Breast epithelium (tissue), 4 donors: ENCODE measurements around the gene MAK. TPM values are rescaled to one million over a fixed set of nuclear protein-coding genes. Genes with fewer than 3 reads are reported as not detected.
A peak's percentile ranks its signal among the peaks of the same experiment; 100 is the strongest.
"Not testable (repeated sequence)": the region's sequence is repeated elsewhere in the genome, so short reads cannot be mapped to it uniquely, and the experiment has no call there.

Experiments
- DNase-seq, 2 donors: peaks; one replicate each; pipeline ENCODE4 v3.0.0-alpha.2; 2019; ENCODE audit warnings: low spot score in 2 of 2
- H3K27ac ChIP-seq, 2 donors: fragments of 200-600 bp; sonication (generic) in 1 of 2; one replicate each; pipeline ENCODE4 v1.5.1; 2016 to 2019; ENCODE audit warnings: mild to moderate bottlenecking in 1 of 2
- H3K27me3 ChIP-seq, 2 donors: fragments of 200-600 bp; sonication (generic) in 1 of 2; one replicate each; pipeline versions ENCODE4 v1.5.1 to v1.6.0; 2017 to 2019; ENCODE audit warnings: control low read depth in 1 of 2, mild to moderate bottlenecking in 1 of 2
- H3K36me3 ChIP-seq: fragments of 200-600 bp; one replicate; pipeline ENCODE4 v1.5.1; 2019
- H3K4me1 ChIP-seq, 2 donors: fragments of 200-600 bp; sonication (generic); one replicate each; pipeline ENCODE4 v1.5.1; 2016 to 2019; ENCODE audit warnings: control low read depth in 1 of 2
- H3K4me3 ChIP-seq, 3 donors: fragments of 200-600 bp; sonication (generic); 1 replicate in 2 of 3; 2 replicates in 1 of 3; pipeline ENCODE4 v1.5.1; 2016 to 2019; ENCODE audit warnings: mild to moderate bottlenecking in 3 of 3, moderate library complexity in 2 of 3
- H3K9me3 ChIP-seq, 2 donors: fragments of 200-600 bp; sonication (generic) in 1 of 2; one replicate each; pipeline ENCODE4 v1.5.1; 2016 to 2019; ENCODE audit warnings: control low read depth in 1 of 2
- POLR2A ChIP-seq: fragments of 450-650 bp; IDR thresholded peaks from one replicate; pipeline ENCODE4 v1.6.1; 2016; ENCODE audit warnings: antibody characterized with exemption, mild to moderate bottlenecking, moderate library complexity
- POLR2AphosphoS5 ChIP-seq, 3 donors: sonication (generic); formaldehyde crosslinking; IDR thresholded peaks; one replicate each; pipeline ENCODE4 v1.6.1; 2017; ENCODE audit warnings: antibody characterized with exemption in 3 of 3
- intact Hi-C: fragments of 100-400 bp; cut with DNase I; formaldehyde crosslinking; loops from one replicate; pipeline ENCODE4 v1.15.1; 2023; ENCODE audit warnings: low total_unique reads
- total RNA-seq, 3 donors: library from RNA; depleted of rRNA; stranded (reverse); fragments of >200 nt; gene quantifications; one replicate each; pipeline ENCODE4 v1.1.0, GENCODE V29; 2016
- TF ChIP-seq, protein P1 (sequence below), 3 donors: fragments of 450-650 bp; IDR thresholded peaks; one replicate each; pipeline ENCODE4 v1.5.1; 2016 to 2017; ENCODE audit warnings: antibody characterized with exemption in 3 of 3, mild to moderate bottlenecking in 3 of 3, moderate library complexity in 3 of 3

MAK gene
- total RNA-seq, 3 donors from 2014 or later = 0.16 to 0.98 (median 0.59) TPM

DNA sequence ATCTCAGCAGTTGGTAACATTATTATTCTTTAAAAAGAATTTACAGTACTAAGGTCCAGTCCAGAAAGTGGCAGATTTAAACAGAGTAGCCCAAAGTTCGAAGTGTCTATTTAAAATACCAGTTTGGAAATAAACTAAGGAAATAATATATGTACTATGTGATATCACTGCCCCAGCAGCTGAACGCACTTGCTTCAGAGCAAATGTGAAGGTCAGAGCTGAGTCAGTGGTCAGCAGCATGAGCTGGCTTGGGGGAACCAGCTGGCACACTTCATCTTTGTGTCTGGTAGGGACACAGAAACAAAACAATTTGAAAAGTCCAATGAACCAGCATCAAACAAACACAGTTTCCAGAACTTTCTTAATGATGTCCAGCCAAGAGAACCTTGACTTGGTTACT lies 75.3 kb downstream of the MAK start:
- Histone ChIP-seq H3K27ac (no peak overlapping the region), H3K9me3 (no peaks in the 10 kb centered on the region), H3K4me3 (no peak overlapping the region), H3K36me3 (no peaks in the 10 kb centered on the region), H3K4me1 (no peaks in the 10 kb centered on the region), H3K27me3 (no peaks in the 10 kb centered on the region)
- DNase-seq = no peak
- TF ChIP-seq, protein P1, sequence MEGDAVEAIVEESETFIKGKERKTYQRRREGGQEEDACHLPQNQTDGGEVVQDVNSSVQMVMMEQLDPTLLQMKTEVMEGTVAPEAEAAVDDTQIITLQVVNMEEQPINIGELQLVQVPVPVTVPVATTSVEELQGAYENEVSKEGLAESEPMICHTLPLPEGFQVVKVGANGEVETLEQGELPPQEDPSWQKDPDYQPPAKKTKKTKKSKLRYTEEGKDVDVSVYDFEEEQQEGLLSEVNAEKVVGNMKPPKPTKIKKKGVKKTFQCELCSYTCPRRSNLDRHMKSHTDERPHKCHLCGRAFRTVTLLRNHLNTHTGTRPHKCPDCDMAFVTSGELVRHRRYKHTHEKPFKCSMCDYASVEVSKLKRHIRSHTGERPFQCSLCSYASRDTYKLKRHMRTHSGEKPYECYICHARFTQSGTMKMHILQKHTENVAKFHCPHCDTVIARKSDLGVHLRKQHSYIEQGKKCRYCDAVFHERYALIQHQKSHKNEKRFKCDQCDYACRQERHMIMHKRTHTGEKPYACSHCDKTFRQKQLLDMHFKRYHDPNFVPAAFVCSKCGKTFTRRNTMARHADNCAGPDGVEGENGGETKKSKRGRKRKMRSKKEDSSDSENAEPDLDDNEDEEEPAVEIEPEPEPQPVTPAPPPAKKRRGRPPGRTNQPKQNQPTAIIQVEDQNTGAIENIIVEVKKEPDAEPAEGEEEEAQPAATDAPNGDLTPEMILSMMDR (IDR thresholded peaks at IDR 0.05) = no peak
- no peak for TF ChIP-seq POLR2AphosphoS5 (IDR thresholded peaks at IDR 0.05)
- TF ChIP-seq POLR2A = no peak
- intact Hi-C loops = no loop called here

DNA sequence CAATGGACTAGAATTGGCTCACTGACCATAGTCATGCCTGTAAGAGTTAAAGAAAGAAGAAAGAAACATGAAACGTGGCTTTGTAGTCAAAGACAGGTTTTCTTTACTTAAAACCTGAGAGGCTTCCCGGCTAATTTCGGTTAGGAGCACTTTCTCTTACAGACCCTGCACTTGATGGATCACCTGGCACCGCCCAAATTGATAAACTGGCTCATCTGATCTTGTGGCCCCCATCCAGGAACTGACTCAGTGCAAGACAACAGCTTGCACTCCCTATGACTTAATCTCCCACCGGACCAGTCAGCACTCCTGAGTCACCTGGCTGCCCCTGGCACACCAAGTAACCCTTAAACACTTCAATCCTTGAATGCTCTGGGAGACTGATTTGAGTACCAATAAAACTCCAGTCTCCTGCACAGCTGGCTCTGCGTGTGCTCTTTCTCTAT lies 78.4 kb downstream of the MAK start:
- Histone ChIP-seq H3K4me1 (no peaks in the 10 kb centered on the region), H3K27ac (no peak overlapping the region), H3K9me3 (no peaks in the 10 kb centered on the region), H3K36me3 (no peaks in the 10 kb centered on the region), H3K27me3 (no peaks in the 10 kb centered on the region), H3K4me3 (no peak overlapping the region)
- intact Hi-C loops = no loop called here
- TF ChIP-seq POLR2AphosphoS5 (IDR thresholded peaks at IDR 0.05) (no peak), POLR2A (no peak)
- TF ChIP-seq, protein P1 (IDR thresholded peaks at IDR 0.05) = no peak
- DNase-seq = no peak

DNA sequence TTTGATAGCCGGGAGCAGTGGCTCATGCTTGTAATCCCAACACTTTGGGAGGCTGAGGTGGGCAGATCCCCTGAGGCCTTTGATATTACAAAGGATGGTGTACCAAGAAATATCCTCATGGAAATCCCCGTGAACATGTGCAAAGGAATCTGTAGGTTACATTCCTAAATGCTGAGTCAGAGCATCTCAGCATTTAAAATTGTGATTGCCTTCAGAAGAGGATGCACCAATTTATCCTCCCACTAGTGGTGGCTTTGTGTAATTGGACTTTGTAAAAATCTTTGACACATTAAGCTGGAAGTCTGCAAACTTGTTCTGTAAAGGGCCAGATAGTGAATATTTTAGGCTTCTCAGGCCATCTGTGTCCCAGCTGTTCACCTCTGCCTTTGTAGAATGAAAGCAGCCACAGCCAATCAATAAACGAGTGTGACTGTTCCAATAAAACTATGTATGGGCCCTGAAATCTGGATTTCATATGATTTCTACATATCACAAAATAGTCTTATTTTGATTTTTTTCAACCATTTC lies 79.0 kb downstream of the MAK start:
- no peak for DNase-seq
- no peak overlapping the region for H3K4me3 ChIP-seq
- no peak overlapping the region for H3K27ac ChIP-seq
- H3K4me1 ChIP-seq = no peaks in the 10 kb centered on the region
- H3K36me3 ChIP-seq = no peaks in the 10 kb centered on the region
- no peak for TF ChIP-seq POLR2A
- TF ChIP-seq, protein P1 (IDR thresholded peaks at IDR 0.05) = peak; percentile 23 to 41 (median 35)
- no peak for TF ChIP-seq POLR2AphosphoS5 (IDR thresholded peaks at IDR 0.05)
- no peaks in the 10 kb centered on the region for H3K9me3 ChIP-seq
- no peaks in the 10 kb centered on the region for H3K27me3 ChIP-seq
- intact Hi-C loops = no loop called here

DNA sequence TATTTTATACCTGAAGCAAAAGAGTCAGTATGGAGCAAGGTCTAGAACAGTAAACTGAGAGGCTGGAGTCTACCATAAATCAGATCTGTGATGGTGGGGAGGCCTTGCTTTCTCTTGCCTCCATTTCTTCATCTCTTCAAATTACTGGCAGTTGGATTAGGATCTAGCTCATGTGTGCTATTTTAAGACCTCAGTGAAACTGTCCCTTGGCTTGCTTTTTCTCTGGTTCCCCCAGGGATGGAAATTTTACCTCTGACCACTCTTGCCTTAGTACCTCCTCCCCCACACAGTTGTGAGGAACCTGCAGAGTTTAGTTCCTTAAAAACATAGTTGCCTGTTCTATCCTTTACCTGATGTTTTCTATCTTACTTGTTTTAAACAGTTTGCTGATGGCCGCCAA lies 82.3 kb downstream of the MAK start:
- no peaks in the 10 kb centered on the region for H3K9me3 ChIP-seq
- intact Hi-C loops = no loop called here
- H3K27ac ChIP-seq = no peak overlapping the region
- TF ChIP-seq POLR2AphosphoS5 (IDR thresholded peaks at IDR 0.05) (no peak), POLR2A (no peak)
- TF ChIP-seq, protein P1 (IDR thresholded peaks at IDR 0.05) = no peak
- no peaks in the 10 kb centered on the region for H3K4me1 ChIP-seq
- no peaks in the 10 kb centered on the region for H3K36me3 ChIP-seq
- DNase-seq = no peak
- H3K27me3 ChIP-seq = no peaks in the 10 kb centered on the region
- no peak overlapping the region for H3K4me3 ChIP-seq

DNA sequence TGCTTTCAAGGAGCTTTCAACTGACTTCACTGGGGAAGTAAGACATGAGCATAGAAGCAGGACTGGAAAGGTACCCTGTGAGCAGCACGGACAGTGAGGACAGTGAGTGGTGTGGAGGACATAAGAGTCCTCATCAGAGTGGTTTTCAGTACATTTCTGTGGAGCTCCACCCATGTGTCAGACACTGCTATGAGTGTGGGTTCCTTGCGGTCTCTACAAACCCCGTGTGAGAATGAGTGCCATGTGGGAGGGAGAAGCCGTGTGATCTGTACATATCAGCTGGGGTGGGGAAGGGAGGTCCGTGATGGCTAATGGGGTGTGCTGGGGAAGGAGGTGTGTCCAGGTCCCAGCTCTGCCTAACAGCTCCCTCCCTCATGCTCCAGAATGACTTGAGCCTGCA lies 86.6 kb downstream of the MAK start:
- H3K27me3 ChIP-seq, intact Hi-C loops, DNase-seq, H3K36me3 ChIP-seq, H3K27ac ChIP-seq, H3K4me3 ChIP-seq, H3K9me3 ChIP-seq: not testable (repeated sequence)
- peaks cover 0 to 11% of the 10 kb centered on the region in 2 donors for H3K4me1 ChIP-seq

DNA sequence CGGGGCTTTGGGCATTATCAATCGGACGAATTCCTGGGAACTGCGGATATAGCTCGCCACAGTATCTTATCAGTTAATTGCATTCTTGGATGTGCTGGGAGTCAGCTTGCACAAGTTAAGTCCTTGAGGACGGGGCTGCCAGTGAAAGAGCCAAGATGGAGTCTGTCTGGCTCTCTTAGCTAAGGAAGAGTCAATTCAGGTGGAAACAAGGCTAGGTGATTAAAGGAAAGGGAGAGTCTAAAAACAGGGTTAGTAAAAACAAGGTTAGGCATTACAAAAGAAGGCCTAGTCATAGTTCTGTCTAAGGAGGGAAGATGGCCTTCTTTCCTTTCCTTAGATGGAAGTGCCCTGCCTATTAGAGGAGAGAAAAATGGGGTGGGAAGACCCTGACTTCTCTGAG lies 87.8 kb downstream of the MAK start:
- H3K36me3 ChIP-seq, H3K27ac ChIP-seq, H3K27me3 ChIP-seq, H3K4me3 ChIP-seq, H3K9me3 ChIP-seq, DNase-seq, intact Hi-C loops: not testable (repeated sequence)
- H3K4me1 ChIP-seq = peaks cover 0 to 11% of the 10 kb centered on the region in 2 donors
